Measurements from ENCODE around the gene HES7. TPM values are rescaled to one million over a fixed set of nuclear protein-coding genes. Genes with fewer than 3 reads are reported as not detected.

The HES7 gene
- total RNA-seq, 1 experiment from 2014 or later = 0.61 TPM

GRCh38 chr17:8082292-8082691 is 41.6 kb downstream of the HES7 start:
- ChIA-PET CTCF (no interaction called here), POLR2A (no interaction called here), RAD21 (ENCODE audit: low non-redundant PET in 1 of 2, low total read pairs in 2 of 2, uncharacterized antibody in 2 of 2, unreplicated experiment in 2 of 2) (no interaction called here)
- no peaks in the 10 kb centered on the region for H3K27me3 ChIP-seq (ENCODE audit: insufficient read depth, low read length)
- H3K4me3 ChIP-seq (replicated peaks in 1 of 2; ENCODE audit: low read depth in 1 of 2, low read length in 2 of 2) = no peak overlapping the region
- TF ChIP-seq ATF3 (IDR thresholded peaks at IDR 0.05) = no peak
- TF ChIP-seq MAX (IDR thresholded peaks at IDR 0.05) = no peak
- no peak for TF ChIP-seq ZBTB33 (IDR thresholded peaks at IDR 0.05; ENCODE audit: extremely low read depth, insufficient replicate concordance, low read length)
- TF ChIP-seq CTCF (IDR thresholded peaks at IDR 0.05 in 2 of 3, conservative IDR thresholded peaks at IDR 0.05 in 1 of 3; ENCODE audit: borderline replicate concordance in 1 of 3, insufficient read depth in 1 of 3, low read depth in 2 of 3, low read length in 2 of 3) = no peak
- TF ChIP-seq CEBPB (IDR thresholded peaks at IDR 0.05; ENCODE audit: low read depth) = no peak
- no peak for TF ChIP-seq POLR2AphosphoS5 (IDR thresholded peaks at IDR 0.05; ENCODE audit: low read depth, low read length)
- no peak for TF ChIP-seq EZH2 (IDR thresholded peaks at IDR 0.05)
- TF ChIP-seq ELF1 (IDR thresholded peaks at IDR 0.05; ENCODE audit: borderline replicate concordance, low read depth) = no peak
- TF ChIP-seq SRF (IDR thresholded peaks at IDR 0.05; ENCODE audit: low read depth) = no peak
- TF ChIP-seq RAD21 (IDR thresholded peaks at IDR 0.05; ENCODE audit: low read depth) = no peak
- TF ChIP-seq EGR1 (IDR thresholded peaks at IDR 0.05; ENCODE audit: low read depth) = no peak
- no peak for TF ChIP-seq ZFX (IDR thresholded peaks at IDR 0.05)
- TF ChIP-seq SP1 (IDR thresholded peaks at IDR 0.05; ENCODE audit: low read depth) = no peak
- no peaks in the 10 kb centered on the region for H3K36me3 ChIP-seq (ENCODE audit: control insufficient read depth in 1 of 2, insufficient read depth in 2 of 2, low read length in 2 of 2)
- no peak overlapping the region for H3K9ac ChIP-seq (ENCODE audit: low read length)
- no peak overlapping the region for H2AFZ ChIP-seq (ENCODE audit: low read depth, low read length, poor library complexity, severe bottlenecking)
- DNase-seq (ENCODE audit: low read depth, low spot score) (no peak), ATAC-seq (no peak)
- H3K4me1 ChIP-seq (ENCODE audit: control insufficient read depth in 1 of 2, insufficient read depth in 2 of 2, low read length in 2 of 2) = peaks cover 2 to 25% of the 10 kb centered on the region in 2 experiments; a peak in 3 of 4 replicates
- no peaks in the 10 kb centered on the region for H4K20me1 ChIP-seq (ENCODE audit: insufficient read depth)
- no peak overlapping the region for H3K27ac ChIP-seq (ENCODE audit: low read depth, low read length)
- H3K4me2 ChIP-seq (ENCODE audit: low read length) = no peak overlapping the region
- no peaks in the 10 kb centered on the region for H3K9me3 ChIP-seq (ENCODE audit: control insufficient read depth in 1 of 2, insufficient read depth in 1 of 2, low read depth in 1 of 2, low read length in 2 of 2)
- H3K9me2 ChIP-seq (ENCODE audit: insufficient read depth) = no peaks in the 10 kb centered on the region
- intact Hi-C loops (cut with micrococcal nuclease) = no loop called here
- BruUV-seq (replicated peaks) = no TSS peak
- H3K79me2 ChIP-seq (ENCODE audit: insufficient read depth, low read length) = peaks cover 4% of the 10 kb centered on the region; the same call in 1 of the 2 replicates
